SK-N-SH treated with all-trans-retinoic acid at 6 μM for 48 hours (cell line): ENCODE results near the gene AGAP1.

Source experiments
- ARNTL ChIP-seq: fragments of 450-650 bp; formaldehyde crosslinking; IDR thresholded peaks from 2 replicates; pipeline ENCODE4 v1.5.0; 2020; ENCODE audit warnings: low read depth, mild to moderate bottlenecking, moderate library complexity, borderline replicate concordance
- CREB5 ChIP-seq: fragments of 250-450 bp; sonication (Bioruptor Pico); IDR thresholded peaks from 2 replicates; pipeline ENCODE4 v1.5.1; 2020; ENCODE audit warnings: low read depth, mild to moderate bottlenecking, moderate library complexity
- CSDC2 ChIP-seq: fragments of 250-450 bp; sonication (Bioruptor Pico); IDR thresholded peaks from 2 replicates; pipeline ENCODE4 v1.5.0; 2020; ENCODE audit warnings: mild to moderate bottlenecking, moderate library complexity
- GLIS3 ChIP-seq: fragments of 250-450 bp; sonication (Bioruptor Pico); IDR thresholded peaks from 2 replicates; pipeline ENCODE4 v1.5.0; 2020; ENCODE audit warnings: mild to moderate bottlenecking, moderate library complexity
- OSR1 ChIP-seq: fragments of 250-450 bp; sonication (Bioruptor Pico); IDR thresholded peaks from 2 replicates; pipeline ENCODE4 v1.8.0; 2022; ENCODE audit warnings: moderate library complexity, mild to moderate bottlenecking, inconsistent platforms
- PATZ1 ChIP-seq: fragments of 250-450 bp; sonication (Bioruptor Pico); IDR thresholded peaks from 2 replicates; pipeline ENCODE4 v1.8.0; 2020; ENCODE audit warnings: mild to moderate bottlenecking, moderate library complexity, borderline replicate concordance
- POU6F1 ChIP-seq: fragments of 250-450 bp; sonication (Bioruptor Pico); IDR thresholded peaks from 2 replicates; pipeline ENCODE4 v1.8.0; 2021; ENCODE audit warnings: low read depth, mild to moderate bottlenecking, moderate library complexity, borderline replicate concordance
- PPARA ChIP-seq: fragments of 250-450 bp; sonication (Bioruptor Pico); IDR thresholded peaks from 2 replicates; pipeline ENCODE4 v1.5.0; 2020; ENCODE audit warnings: mild to moderate bottlenecking, borderline replicate concordance
- RARB ChIP-seq: fragments of 250-450 bp; sonication (Bioruptor Pico); IDR thresholded peaks from 2 replicates; pipeline ENCODE4 v1.8.0; 2021; ENCODE audit warnings: mild to moderate bottlenecking, moderate library complexity
- TCF4 ChIP-seq: fragments of 250-450 bp; sonication (Bioruptor Pico); IDR thresholded peaks from 2 replicates; pipeline ENCODE4 v1.8.0; 2021; ENCODE audit warnings: mild to moderate bottlenecking, moderate library complexity, borderline replicate concordance
- ZC3H10 ChIP-seq: fragments of 250-450 bp; sonication (Bioruptor Pico); IDR thresholded peaks from 2 replicates; pipeline ENCODE4 v1.5.1; 2021; ENCODE audit warnings: mild to moderate bottlenecking, moderate library complexity
- ZFP3 ChIP-seq: fragments of 250-450 bp; sonication (Bioruptor Pico); IDR thresholded peaks from 2 replicates; pipeline ENCODE4 v1.5.0; 2020; ENCODE audit warnings: mild to moderate bottlenecking, moderate library complexity
- ZFP30 ChIP-seq: fragments of 450-650 bp; formaldehyde crosslinking; IDR thresholded peaks from 2 replicates; pipeline ENCODE4 v1.5.0; 2022; ENCODE audit warnings: mild to moderate bottlenecking, moderate library complexity
- ZNF8 ChIP-seq: fragments of 450-650 bp; formaldehyde crosslinking; IDR thresholded peaks from 2 replicates; pipeline ENCODE4 v1.5.0; 2020; ENCODE audit warnings: mild to moderate bottlenecking, moderate library complexity

GRCh38 chr2:235808366-235808765 is 314.5 kb downstream of the AGAP1 start:
- no peak for TF ChIP-seq GLIS3 (CRISPR knock-in tag)
- TF ChIP-seq ARNTL (CRISPR knock-in tag): no peak
- no peak for TF ChIP-seq OSR1 (CRISPR knock-in tag)
- no peak for TF ChIP-seq PATZ1
- no peak for TF ChIP-seq TCF4 (CRISPR knock-in tag)
- no peak for TF ChIP-seq ZFP3
- TF ChIP-seq ZFP30 (CRISPR knock-in tag): no peak
- no peak for TF ChIP-seq CREB5 (CRISPR knock-in tag)
- TF ChIP-seq CSDC2 (CRISPR knock-in tag): no peak
- TF ChIP-seq RARB (CRISPR knock-in tag): no peak
- no peak for TF ChIP-seq PPARA (CRISPR knock-in tag)
- no peak for TF ChIP-seq ZC3H10 (CRISPR knock-in tag)
- no peak for TF ChIP-seq ZNF8 (CRISPR knock-in tag)
- no peak for TF ChIP-seq POU6F1 (CRISPR knock-in tag)
